Stimulated activated CD4-positive, alpha-beta T cell treated with anti-CD3 and anti-CD28 coated beads, Interleukin-2, amount 100 ng/mL, for 4 hours (primary cell): ENCODE results near the gene DPYD.

Source experiments
- DNase-seq: peaks from one replicate; pipeline ENCODE4 v3.0.0-alpha.2; 2020; ENCODE audit warnings: low read depth

The DPYD gene

GRCh38 chr1:97691325-97691724, 229.5 kb downstream of the DPYD start:
- no peak for DNase-seq

DNA sequence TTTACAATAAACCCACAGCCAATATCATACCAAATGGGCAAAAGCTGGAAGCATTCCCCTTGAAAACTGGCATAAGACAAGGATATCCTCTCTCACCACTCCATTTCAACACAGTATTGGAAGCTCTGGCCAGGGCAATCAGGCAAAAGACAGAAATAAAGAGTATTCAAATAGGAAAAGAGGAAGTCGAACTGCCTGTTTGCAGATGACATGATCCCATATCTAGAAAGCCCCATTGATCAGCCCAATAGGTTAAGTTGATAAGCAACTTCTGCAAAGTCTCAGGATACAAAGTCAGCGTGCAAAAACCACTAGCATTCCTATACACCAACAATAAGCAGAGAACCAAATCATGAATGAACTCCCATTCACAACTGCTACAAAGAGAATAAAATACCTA, 235.5 kb downstream of the DPYD start:
- no peak for DNase-seq

DNA sequence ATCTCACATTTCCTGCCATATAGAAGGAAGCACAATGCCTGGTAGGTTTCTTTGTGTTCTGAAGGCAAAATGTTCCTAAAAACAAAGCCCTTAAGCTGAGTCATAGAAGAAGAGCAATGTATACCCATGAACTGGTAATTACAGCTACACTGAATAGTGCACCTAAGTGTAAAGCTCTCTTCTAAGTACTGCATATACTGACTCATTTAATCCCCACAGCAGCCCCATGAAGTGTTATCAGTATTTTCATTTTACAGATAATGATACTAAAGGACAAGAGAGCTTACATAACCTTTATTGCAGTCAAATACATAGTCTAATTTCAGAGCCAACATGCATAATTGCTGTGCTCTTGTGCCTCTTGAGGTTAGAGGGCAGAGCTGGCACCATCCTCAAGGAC, 239.9 kb downstream of the DPYD start:
- DNase-seq, result no peak

DNA sequence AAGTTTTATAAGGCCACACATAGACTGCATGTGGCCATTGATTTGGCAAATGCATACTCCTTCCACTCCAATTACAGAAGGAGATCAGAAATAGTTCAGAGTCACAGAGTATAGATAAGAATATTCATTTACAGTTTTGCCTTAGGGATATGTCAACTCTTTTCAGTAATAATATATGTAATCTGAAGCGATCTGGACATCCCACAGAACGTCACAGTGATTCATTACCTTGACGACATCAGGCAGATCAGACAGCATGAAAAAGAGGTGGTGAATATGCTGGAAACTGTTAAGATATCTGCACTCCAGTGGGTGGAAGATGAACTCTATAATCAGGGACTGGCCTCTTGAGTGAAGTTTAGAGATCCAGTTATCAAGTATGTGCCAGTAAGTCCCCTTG, 240.4 kb downstream of the DPYD start:
- DNase-seq, result no peak

- DNase-seq, result no peak
Measured at GRCh38 chr1:97677702-97678101, 243.1 kb downstream of the DPYD start.

GRCh38 chr1:97674517-97674916, 246.3 kb downstream of the DPYD start:
- no peak for DNase-seq

DNA sequence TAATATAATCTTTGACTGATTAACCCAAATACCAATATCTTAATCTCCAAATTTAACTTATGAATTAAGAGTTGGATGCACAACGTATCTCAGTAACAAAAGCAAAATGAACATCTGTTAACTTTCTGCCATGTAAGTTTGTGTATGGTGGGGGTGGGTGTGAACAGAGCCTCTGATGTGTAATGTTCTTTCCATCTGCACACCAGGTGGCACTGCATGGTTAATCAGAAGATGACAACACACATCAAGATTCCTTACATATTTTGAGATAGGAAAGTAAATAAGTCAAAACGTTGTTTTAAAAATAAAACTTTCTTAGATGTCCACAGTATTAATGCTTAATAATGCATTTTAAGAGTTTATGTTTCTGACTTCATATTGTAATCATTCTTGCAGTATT, 251.9 kb downstream of the DPYD start:
- no peak for DNase-seq

GRCh38 chr1:97660431-97661105, 260.3 kb downstream of the DPYD start:
- no peak for DNase-seq

- no peak for DNase-seq
Measured at GRCh38 chr1:97654876-97655585, 265.8 kb downstream of the DPYD start.

- DNase-seq, result no peak
Measured at GRCh38 chr1:97651250-97651649, 269.6 kb downstream of the DPYD start.

DNA sequence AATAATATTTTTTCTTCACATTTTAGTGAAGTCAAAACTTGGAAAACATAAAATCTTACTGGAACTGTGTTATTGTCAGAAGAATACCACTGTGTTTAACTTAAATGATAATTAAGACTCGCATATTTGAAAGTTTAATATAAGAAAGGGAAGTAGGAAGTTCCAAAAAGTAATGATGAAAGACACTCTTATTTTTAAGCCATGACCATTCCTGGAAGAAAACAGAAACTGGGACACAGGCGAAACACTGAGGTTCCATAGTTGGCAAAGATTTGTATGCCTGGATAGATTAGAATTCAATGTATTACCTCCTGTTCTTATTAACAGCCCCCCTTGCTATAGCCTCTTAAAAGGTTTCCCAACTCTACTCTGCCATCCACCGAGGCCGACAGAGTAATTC, 271.2 kb downstream of the DPYD start:
- DNase-seq, result no peak

DNA sequence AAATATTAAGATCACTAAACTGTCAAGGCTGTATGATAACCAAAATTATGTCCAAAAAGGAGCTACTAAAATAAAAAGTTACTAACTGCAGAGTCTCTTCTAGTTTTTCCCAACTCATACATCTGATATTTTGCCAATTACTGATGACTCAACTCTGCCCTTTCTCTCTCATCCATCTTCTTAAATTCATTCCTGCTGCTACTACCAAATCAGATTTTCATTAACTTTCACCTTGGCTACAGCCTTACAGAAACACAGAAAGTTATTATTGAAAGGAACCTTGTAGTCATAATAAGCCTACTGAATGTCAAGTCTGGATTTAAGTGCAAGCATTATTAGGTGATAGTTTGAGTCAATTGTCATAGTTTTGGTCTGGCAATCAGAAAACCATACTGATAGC, 273.1 kb downstream of the DPYD start:
- no peak for DNase-seq

GRCh38 chr1:97646071-97646470, 274.8 kb downstream of the DPYD start:
- DNase-seq, result no peak

DNA sequence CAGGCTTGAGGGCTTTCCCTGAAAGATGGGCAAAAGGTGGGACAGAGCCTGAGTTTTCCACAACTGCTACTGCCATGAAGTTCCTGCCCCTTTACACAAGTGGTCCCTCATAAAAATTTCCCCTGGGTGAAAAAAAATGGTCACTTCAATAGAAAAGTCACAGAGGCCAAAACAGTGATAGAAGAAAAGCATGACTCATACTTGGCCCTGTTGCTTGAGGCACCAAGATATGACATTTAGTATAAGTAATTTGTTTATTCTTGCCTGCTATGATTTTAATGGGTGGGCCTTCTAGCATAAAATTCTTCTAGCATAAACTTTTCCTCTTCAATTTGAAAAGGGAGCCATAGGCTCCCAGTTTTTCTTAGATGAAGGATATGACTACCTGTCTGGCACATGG, 280.2 kb downstream of the DPYD start:
- no peak for DNase-seq

DNA sequence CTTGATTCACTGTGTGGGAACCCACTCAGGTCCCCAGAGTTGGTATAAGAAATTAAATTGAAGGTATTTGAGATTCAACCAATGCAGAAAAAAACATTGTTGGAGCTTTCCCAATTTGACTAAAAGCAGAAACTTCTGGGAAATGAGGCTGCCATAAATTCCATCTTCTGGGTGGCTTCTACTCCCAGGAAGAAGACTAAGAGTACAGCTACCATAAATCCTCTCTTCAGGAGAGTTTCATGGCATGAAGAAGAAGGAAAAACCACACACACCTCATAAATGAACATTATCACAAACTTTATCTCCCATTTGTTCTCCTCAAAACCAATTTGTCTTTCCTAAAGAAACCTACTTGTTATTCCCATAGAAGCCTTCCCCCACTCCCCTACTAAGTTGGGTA, 283.9 kb downstream of the DPYD start:
- no peak for DNase-seq

DNA sequence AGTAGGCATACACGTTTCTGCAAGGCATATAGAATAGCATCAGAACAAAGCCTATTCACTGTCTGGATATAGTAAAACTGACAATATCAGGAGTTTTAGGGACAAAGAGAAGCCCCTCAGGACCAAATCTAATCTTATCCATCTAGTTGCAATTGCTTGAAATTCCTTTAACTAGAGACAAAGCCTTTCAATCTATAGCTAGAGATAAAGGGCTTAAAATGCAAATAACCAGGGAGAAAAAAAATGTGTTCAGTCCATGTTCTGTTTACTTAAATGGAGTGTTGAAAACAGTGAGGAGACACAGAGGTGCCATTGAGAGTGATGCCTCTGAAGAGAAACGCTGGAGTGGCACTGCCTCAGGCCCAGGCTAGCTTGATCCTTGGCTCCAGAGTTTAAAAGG, 286.1 kb downstream of the DPYD start:
- no peak for DNase-seq

- DNase-seq, result no peak
Measured at GRCh38 chr1:97632776-97633175, 288.1 kb downstream of the DPYD start.

- DNase-seq, result no peak
Measured at GRCh38 chr1:97632075-97632474, 288.8 kb downstream of the DPYD start.

DNA sequence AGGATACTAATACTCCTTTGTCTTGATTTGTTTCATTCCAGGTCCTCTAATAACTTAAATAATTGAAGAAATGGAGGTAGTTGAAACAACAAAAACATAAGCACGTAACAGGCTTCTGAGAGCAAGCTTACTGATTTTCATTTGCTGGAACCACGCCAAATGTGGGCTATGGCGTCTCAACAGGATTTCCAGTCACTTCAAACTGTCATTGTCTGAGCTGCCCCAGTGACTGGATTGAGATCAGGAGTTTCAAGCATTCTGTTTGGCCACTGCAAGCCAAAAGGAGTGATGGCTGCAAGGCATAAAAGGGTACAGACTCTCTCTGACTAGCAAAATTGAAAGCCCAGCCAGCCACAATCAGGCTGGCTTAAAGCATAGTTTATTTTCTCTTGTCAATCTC, 289.9 kb downstream of the DPYD start:
- no peak for DNase-seq

DNA sequence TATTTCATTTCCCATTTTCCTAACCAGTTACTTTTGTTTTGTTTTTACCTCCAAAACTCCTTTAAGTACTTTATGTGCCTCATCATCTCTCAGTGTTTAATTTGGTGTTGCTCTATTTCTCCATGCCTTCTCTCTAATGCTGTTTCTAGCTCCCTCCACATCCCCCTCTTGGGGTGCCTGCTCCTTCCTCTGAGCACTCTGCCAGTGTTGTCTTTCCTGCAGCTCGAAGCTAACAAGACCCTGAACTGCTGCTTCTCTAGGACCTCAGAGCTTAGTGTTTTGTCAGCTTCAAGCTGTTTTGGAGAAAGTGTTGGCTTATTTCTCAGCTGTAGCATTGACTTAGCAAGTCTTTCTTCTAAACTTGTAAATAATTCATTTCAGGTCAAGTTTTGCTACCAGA, 290.6 kb downstream of the DPYD start:
- DNase-seq, result no peak

GRCh38 chr1:97623220-97623619, 297.6 kb downstream of the DPYD start:
- DNase-seq, result no peak

DNA sequence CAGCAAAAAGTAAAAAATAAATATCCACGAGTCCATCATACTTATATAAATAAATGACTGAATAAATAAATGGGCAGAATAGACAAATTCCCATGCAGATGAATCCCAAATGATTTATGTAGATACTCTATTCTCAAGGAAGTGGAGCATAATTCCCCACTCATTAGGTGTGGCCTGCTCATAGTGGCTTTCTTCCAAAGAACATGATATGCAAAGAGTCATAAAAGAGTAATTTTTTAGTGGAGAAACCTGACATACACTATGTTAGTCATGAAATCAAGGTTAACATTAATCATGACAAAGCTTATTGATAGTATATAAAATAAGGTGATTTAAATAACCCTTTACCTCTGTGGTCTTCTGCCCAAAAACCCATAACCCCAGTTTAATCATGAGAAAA, 298.9 kb downstream of the DPYD start:
- no peak for DNase-seq

GRCh38 chr1:97619706-97620105, 301.1 kb downstream of the DPYD start:
- DNase-seq, result no peak

GRCh38 chr1:97610748-97611147, 310.1 kb downstream of the DPYD start:
- no peak for DNase-seq
